K562 (cell line): ENCODE results near the gene RAE1. TPM values are rescaled to one million over a fixed set of nuclear protein-coding genes. Genes with fewer than 3 reads are reported as not detected.
A peak's percentile ranks its signal among the peaks of the same experiment; 100 is the strongest.

ENCODE experiments used
- CBFA2T2 ChIP-seq: fragments of 450-650 bp; conservative IDR thresholded peaks from 2 replicates; pipeline ENCODE4 v1.6.1; 2017; ENCODE audit warnings: mild to moderate bottlenecking
- ELF2 ChIP-seq: fragments of 250-450 bp; sonication (Bioruptor Pico); IDR thresholded peaks from 2 replicates; pipeline ENCODE4 v1.5.0; 2021; ENCODE audit warnings: mild to moderate bottlenecking
- EP300 ChIP-seq: IDR thresholded peaks from 2 replicates; pipeline ENCODE4 v1.6.1; 2012; ENCODE audit warnings: low read length, improper control_type of control experiment
- PHF8 ChIP-seq: fragments of 200-600 bp; sonication (generic); IDR thresholded peaks from 2 replicates; pipeline ENCODE4 v1.6.1; 2012; ENCODE audit warnings: mixed run types, mild to moderate bottlenecking, inconsistent platforms, low read length, moderate library complexity, borderline replicate concordance
- SMAD2 ChIP-seq: fragments of 150-350 bp; IDR thresholded peaks from 2 replicates; pipeline ENCODE4 v1.6.1; 2014; ENCODE audit warnings: low read depth, mild to moderate bottlenecking, low read length
- ZBTB17 ChIP-seq: fragments of 450-650 bp; formaldehyde crosslinking; IDR thresholded peaks from 2 replicates; pipeline ENCODE4 v1.4.0; 2020; ENCODE audit warnings: mild to moderate bottlenecking
- ZNF324 ChIP-seq: fragments of 250-450 bp; sonication (Bioruptor Pico); IDR thresholded peaks from 2 replicates; pipeline ENCODE4 v1.4.0; 2020; ENCODE audit warnings: mild to moderate bottlenecking
- ZNF384 ChIP-seq: IDR thresholded peaks from 2 replicates; pipeline ENCODE4 v1.6.1; 2012; ENCODE audit warnings: low read depth, low read length, improper control_type of control experiment
- ZSCAN29 ChIP-seq: fragments of 450-650 bp; IDR thresholded peaks from 2 replicates; pipeline ENCODE4 v1.6.1; 2017
- polyA plus RNA-seq, 8 experiments: library from polyadenylated mRNA; depleted of rRNA in 4 of 8; stranded (reverse) in 5 of 8; unstranded in 3 of 8; fragments of >200 nt; fragmentation: Nextera tagmentation in 2 of 8; fragmentation: Illumina TruSeq in 1 of 8; extraction: Ambion mirVana in 2 of 8; extraction: Trizol in 1 of 8; gene quantifications; 2 replicates each; pipeline versions ENCODE4 v1.2.1 to v1.2.3, GENCODE V29; 2011 to 2014; ENCODE audit warnings: inconsistent platforms in 1 of 8, missing spikeins in 1 of 8
- total RNA-seq, 7 experiments: library from RNA; depleted of rRNA in 6 of 7; stranded (reverse); fragments of >200 nt in 6 of 7; fragmentation: Illumina TruSeq in 2 of 7; extraction: Trizol in 2 of 7; gene quantifications; 2 replicates each; pipeline versions ENCODE4 v1.2.1 to v1.2.3, GENCODE V29; 2011 to 2021; ENCODE audit warnings: low replicate concordance in 1 of 7
- TF ChIP-seq, protein P1 (sequence below): fragments of 200-800 bp; sonication (Bioruptor generic); IDR thresholded peaks from 2 replicates; pipeline ENCODE4 v1.6.1; 2017; ENCODE audit warnings: missing genetic modification characterization, missing compliant biosample characterization
- TF ChIP-seq, protein P2 (sequence below), 2 experiments: fragments of 450-650 bp in 1 of 2; sonication (generic) in 1 of 2; formaldehyde crosslinking in 1 of 2; IDR thresholded peaks; 2 replicates each; pipeline versions ENCODE4 v1.7.1 to v1.9.0; 2016 to 2022; ENCODE audit warnings: inconsistent platforms in 1 of 2, mild to moderate bottlenecking in 1 of 2, missing genetic modification reagents in 1 of 2
- TF ChIP-seq, protein P3 (sequence below): fragments of 450-650 bp; formaldehyde crosslinking; conservative IDR thresholded peaks from 2 replicates; pipeline ENCODE4 v1.4.0; 2022; ENCODE audit warnings: mild to moderate bottlenecking, missing genetic modification characterization
- TF ChIP-seq, protein P4 (sequence below), 2 experiments: IDR thresholded peaks; 2 replicates each; pipeline ENCODE4 v1.6.1; 2011; ENCODE audit warnings: borderline replicate concordance in 1 of 2, control low read depth in 1 of 2, low read depth in 1 of 2, low read length in 1 of 2, mild to moderate bottlenecking in 1 of 2, mixed read lengths in 1 of 2, moderate library complexity in 1 of 2; ENCODE audit not compliant: insufficient read depth in 1 of 2, insufficient read length in 1 of 2, poor library complexity in 1 of 2, severe bottlenecking in 1 of 2; ENCODE audit errors: extremely low read depth in 1 of 2

The RAE1 gene
- total and polyA plus RNA-seq, 9 of the 15 experiments (the other 6 are each of a cell fraction or from before 2014, with no cell fraction given) = 33.7 to 248 (median 77.7) TPM

DNA sequence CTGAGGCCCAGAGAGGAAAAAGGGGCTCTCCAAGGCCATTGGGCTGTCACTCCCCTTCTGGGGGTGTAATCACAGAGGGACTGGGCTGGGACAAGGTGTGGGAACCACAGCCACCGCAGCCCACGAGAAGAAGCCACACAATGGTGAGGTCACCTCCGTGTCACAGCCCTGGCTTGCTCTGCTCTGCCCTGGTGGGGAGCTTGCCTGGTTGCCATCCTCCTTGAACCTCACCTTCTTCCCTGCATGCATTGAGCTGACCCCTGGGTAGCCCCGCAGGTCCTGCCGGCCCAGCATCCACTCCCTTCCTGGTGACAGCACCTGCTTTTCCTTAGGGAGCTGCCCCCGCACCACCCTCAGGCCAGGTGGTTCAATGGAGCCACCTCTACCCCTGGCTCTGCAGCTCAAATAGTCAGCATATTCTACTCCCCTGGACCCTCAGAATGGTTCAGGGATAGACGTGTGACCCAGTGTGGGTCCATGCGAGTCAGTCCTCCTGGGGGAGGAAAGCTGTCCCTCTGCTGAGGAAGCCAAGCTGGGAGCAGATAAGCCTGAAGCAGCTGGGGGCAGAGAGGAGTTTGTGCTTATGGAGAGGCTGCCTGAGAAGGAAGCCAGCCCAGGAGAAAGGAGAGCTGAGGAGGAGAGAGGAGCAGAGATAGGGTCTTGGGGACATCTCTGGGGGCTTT, 61.4 kb downstream of the RAE1 start (continued):
- no peak for TF ChIP-seq ZSCAN29
- TF ChIP-seq EP300 = peak; percentile 53; the same call in 1 of the 2 replicates
- TF ChIP-seq, protein P1, sequence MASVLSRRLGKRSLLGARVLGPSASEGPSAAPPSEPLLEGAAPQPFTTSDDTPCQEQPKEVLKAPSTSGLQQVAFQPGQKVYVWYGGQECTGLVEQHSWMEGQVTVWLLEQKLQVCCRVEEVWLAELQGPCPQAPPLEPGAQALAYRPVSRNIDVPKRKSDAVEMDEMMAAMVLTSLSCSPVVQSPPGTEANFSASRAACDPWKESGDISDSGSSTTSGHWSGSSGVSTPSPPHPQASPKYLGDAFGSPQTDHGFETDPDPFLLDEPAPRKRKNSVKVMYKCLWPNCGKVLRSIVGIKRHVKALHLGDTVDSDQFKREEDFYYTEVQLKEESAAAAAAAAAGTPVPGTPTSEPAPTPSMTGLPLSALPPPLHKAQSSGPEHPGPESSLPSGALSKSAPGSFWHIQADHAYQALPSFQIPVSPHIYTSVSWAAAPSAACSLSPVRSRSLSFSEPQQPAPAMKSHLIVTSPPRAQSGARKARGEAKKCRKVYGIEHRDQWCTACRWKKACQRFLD (CRISPR knock-in tag) = no peak
- no peak for TF ChIP-seq ZNF324 (CRISPR knock-in tag)
- TF ChIP-seq, protein P2, sequence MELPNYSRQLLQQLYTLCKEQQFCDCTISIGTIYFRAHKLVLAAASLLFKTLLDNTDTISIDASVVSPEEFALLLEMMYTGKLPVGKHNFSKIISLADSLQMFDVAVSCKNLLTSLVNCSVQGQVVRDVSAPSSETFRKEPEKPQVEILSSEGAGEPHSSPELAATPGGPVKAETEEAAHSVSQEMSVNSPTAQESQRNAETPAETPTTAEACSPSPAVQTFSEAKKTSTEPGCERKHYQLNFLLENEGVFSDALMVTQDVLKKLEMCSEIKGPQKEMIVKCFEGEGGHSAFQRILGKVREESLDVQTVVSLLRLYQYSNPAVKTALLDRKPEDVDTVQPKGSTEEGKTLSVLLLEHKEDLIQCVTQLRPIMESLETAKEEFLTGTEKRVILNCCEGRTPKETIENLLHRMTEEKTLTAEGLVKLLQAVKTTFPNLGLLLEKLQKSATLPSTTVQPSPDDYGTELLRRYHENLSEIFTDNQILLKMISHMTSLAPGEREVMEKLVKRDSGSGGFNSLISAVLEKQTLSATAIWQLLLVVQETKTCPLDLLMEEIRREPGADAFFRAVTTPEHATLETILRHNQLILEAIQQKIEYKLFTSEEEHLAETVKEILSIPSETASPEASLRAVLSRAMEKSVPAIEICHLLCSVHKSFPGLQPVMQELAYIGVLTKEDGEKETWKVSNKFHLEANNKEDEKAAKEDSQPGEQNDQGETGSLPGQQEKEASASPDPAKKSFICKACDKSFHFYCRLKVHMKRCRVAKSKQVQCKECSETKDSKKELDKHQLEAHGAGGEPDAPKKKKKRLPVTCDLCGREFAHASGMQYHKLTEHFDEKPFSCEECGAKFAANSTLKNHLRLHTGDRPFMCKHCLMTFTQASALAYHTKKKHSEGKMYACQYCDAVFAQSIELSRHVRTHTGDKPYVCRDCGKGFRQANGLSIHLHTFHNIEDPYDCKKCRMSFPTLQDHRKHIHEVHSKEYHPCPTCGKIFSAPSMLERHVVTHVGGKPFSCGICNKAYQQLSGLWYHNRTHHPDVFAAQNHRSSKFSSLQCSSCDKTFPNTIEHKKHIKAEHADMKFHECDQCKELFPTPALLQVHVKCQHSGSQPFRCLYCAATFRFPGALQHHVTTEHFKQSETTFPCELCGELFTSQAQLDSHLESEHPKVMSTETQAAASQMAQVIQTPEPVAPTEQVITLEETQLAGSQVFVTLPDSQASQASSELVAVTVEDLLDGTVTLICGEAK (IDR thresholded peaks at IDR 0.05) = no peak
- TF ChIP-seq, protein P2 (CRISPR knock-in tag; IDR thresholded peaks at IDR 0.05) = no peak
- TF ChIP-seq SMAD2 = no peak
- no peak for TF ChIP-seq ZNF384
- TF ChIP-seq ELF2 (CRISPR knock-in tag) = no peak
- TF ChIP-seq CBFA2T2 = peak; percentile 73
- no peak for TF ChIP-seq ZBTB17
- TF ChIP-seq, protein P3, sequence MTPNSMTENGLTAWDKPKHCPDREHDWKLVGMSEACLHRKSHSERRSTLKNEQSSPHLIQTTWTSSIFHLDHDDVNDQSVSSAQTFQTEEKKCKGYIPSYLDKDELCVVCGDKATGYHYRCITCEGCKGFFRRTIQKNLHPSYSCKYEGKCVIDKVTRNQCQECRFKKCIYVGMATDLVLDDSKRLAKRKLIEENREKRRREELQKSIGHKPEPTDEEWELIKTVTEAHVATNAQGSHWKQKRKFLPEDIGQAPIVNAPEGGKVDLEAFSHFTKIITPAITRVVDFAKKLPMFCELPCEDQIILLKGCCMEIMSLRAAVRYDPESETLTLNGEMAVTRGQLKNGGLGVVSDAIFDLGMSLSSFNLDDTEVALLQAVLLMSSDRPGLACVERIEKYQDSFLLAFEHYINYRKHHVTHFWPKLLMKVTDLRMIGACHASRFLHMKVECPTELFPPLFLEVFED (CRISPR knock-in tag) = no peak
- TF ChIP-seq, protein P4, sequence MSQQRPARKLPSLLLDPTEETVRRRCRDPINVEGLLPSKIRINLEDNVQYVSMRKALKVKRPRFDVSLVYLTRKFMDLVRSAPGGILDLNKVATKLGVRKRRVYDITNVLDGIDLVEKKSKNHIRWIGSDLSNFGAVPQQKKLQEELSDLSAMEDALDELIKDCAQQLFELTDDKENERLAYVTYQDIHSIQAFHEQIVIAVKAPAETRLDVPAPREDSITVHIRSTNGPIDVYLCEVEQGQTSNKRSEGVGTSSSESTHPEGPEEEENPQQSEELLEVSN (IDR thresholded peaks at IDR 0.05; ENCODE audit: borderline replicate concordance in 1 of 2, extremely low read depth in 1 of 2, insufficient read depth in 1 of 2, insufficient read length in 1 of 2, low read depth in 1 of 2, low read length in 1 of 2, poor library complexity in 1 of 2, severe bottlenecking in 1 of 2) = no peak
- TF ChIP-seq PHF8 = no peak
